K562 (cell line): ENCODE measurements around the gene SAMD11. TPM values are rescaled to one million over a fixed set of nuclear protein-coding genes. Genes with fewer than 3 reads are reported as not detected.

Experiments used
- AFF4 ChIP-seq: sonication (generic); formaldehyde crosslinking; IDR thresholded peaks from 2 replicates; pipeline ENCODE4 v1.8.0; 2023; ENCODE audit warnings: mild to moderate bottlenecking, missing genetic modification reagents
- ATF4 ChIP-seq: fragments of 450-650 bp; formaldehyde crosslinking; IDR thresholded peaks from 2 replicates; pipeline ENCODE4 v1.4.0; 2022; ENCODE audit warnings: mild to moderate bottlenecking, moderate library complexity
- BCL6 ChIP-seq: fragments of 250-450 bp; sonication (Bioruptor Pico); IDR thresholded peaks from 2 replicates; pipeline ENCODE4 v1.4.0; 2020
- FOXM1 ChIP-seq, 2 experiments: fragments of 450-650 bp in 1 of 2; sonication (generic) in 1 of 2; formaldehyde crosslinking in 1 of 2; IDR thresholded peaks; 2 replicates each; pipeline versions ENCODE4 v1.6.1 to v1.9.0; 2017 to 2022; ENCODE audit warnings: low read depth in 2 of 2, mild to moderate bottlenecking in 2 of 2, missing genetic modification reagents in 1 of 2, moderate library complexity in 1 of 2
- HDAC8 ChIP-seq: fragments of 450-650 bp; IDR thresholded peaks from 2 replicates; pipeline ENCODE4 v1.6.1; 2016; ENCODE audit warnings: mild to moderate bottlenecking, missing genetic modification characterization, moderate library complexity, missing compliant biosample characterization
- HES1 ChIP-seq: fragments of 450-650 bp; IDR thresholded peaks from 2 replicates; pipeline ENCODE4 v1.6.1; 2016; ENCODE audit warnings: low read depth, mild to moderate bottlenecking, moderate library complexity
- LCOR ChIP-seq: sonication (generic); formaldehyde crosslinking; IDR thresholded peaks from 2 replicates; pipeline ENCODE4 v1.8.0; 2022; ENCODE audit warnings: mild to moderate bottlenecking, missing genetic modification reagents
- NBN ChIP-seq: fragments of 450-650 bp; IDR thresholded peaks from 2 replicates; pipeline ENCODE4 v1.6.1; 2016; ENCODE audit warnings: low read depth, mild to moderate bottlenecking
- NR0B1 ChIP-seq: fragments of 450-650 bp; IDR thresholded peaks from one replicate; pipeline ENCODE4 v1.6.1; 2018; ENCODE audit warnings: mild to moderate bottlenecking, moderate library complexity; ENCODE audit not compliant: partially characterized antibody
- RBBP5 ChIP-seq: fragments of 200-600 bp; sonication (generic); IDR thresholded peaks from 2 replicates; pipeline ENCODE4 v1.6.1; 2012; ENCODE audit warnings: borderline replicate concordance, mild to moderate bottlenecking, low read length, control low read depth, inconsistent platforms; ENCODE audit not compliant: insufficient read depth, poor library complexity, severe bottlenecking
- RBM25 ChIP-seq: fragments of 200-400 bp; formaldehyde crosslinking; IDR thresholded peaks from 2 replicates; pipeline ENCODE4 v1.6.1; 2018; ENCODE audit warnings: low read length, low read depth, moderate library complexity; ENCODE audit not compliant: severe bottlenecking
- ZBED1 ChIP-seq: IDR thresholded peaks from 2 replicates; pipeline ENCODE4 v1.6.1; 2014
- ZC3H4 ChIP-seq: sonication (generic); formaldehyde crosslinking; IDR thresholded peaks from 2 replicates; pipeline ENCODE4 v1.9.0; 2021; ENCODE audit warnings: missing genetic modification reagents, borderline replicate concordance
- ZFP1 ChIP-seq: fragments of 450-650 bp; formaldehyde crosslinking; IDR thresholded peaks from 2 replicates; pipeline ENCODE4 v1.4.0; 2020; ENCODE audit warnings: mild to moderate bottlenecking, mixed read lengths
- ZKSCAN3 ChIP-seq: fragments of 250-450 bp; sonication (Bioruptor Pico); IDR thresholded peaks from 2 replicates; pipeline ENCODE4 v1.4.0; 2020
- ZNF140 ChIP-seq: fragments of 250-450 bp; sonication (Bioruptor Pico); IDR thresholded peaks from 2 replicates; pipeline ENCODE4 v1.8.0; 2021; ENCODE audit warnings: moderate library complexity, mild to moderate bottlenecking, inconsistent platforms
- ZNF282 ChIP-seq: sonication (generic); formaldehyde crosslinking; IDR thresholded peaks from 2 replicates; pipeline ENCODE4 v1.8.1; 2023; ENCODE audit warnings: missing genetic modification reagents
- ZNF395 ChIP-seq: fragments of 200-800 bp; sonication (Bioruptor generic); IDR thresholded peaks from 2 replicates; pipeline ENCODE4 v1.6.1; 2017; ENCODE audit warnings: missing genetic modification characterization, missing compliant biosample characterization
- ZNF644 ChIP-seq: fragments of 200-800 bp; sonication (Bioruptor generic); IDR thresholded peaks from 2 replicates; pipeline ENCODE4 v1.6.1; 2016; ENCODE audit warnings: low read depth, missing genetic modification characterization, missing compliant biosample characterization
- polyA plus RNA-seq, 8 experiments: library from polyadenylated mRNA; depleted of rRNA in 4 of 8; stranded (reverse) in 5 of 8; unstranded in 3 of 8; fragments of >200 nt; fragmentation: Nextera tagmentation in 2 of 8; fragmentation: Illumina TruSeq in 1 of 8; extraction: Ambion mirVana in 2 of 8; extraction: Trizol in 1 of 8; gene quantifications; 2 replicates each; pipeline versions ENCODE4 v1.2.1 to v1.2.3, GENCODE V29; 2011 to 2014; ENCODE audit warnings: inconsistent platforms in 1 of 8, missing spikeins in 1 of 8
- total RNA-seq, 7 experiments: library from RNA; depleted of rRNA in 6 of 7; stranded (reverse); fragments of >200 nt in 6 of 7; fragmentation: Illumina TruSeq in 2 of 7; extraction: Trizol in 2 of 7; gene quantifications; 2 replicates each; pipeline versions ENCODE4 v1.2.1 to v1.2.3, GENCODE V29; 2011 to 2021; ENCODE audit warnings: low replicate concordance in 1 of 7

Gene SAMD11
- total and polyA plus RNA-seq, 9 of the 15 experiments (the other 6 are each of a cell fraction or from before 2014, with no cell fraction given), result 0.07 to 0.82 (median 0.11) TPM; not detected in 2

- no peak for TF ChIP-seq HES1
- no peak for TF ChIP-seq ATF4 (CRISPR knock-in tag)
- TF ChIP-seq ZNF395 (CRISPR knock-in tag), result no peak
- 0 out of 2 replicates have a peak, but pooled peaks have one; percentile 17 for TF ChIP-seq LCOR (CRISPR knock-in tag)
- no peak for TF ChIP-seq RBM25
- no peak for TF ChIP-seq NR0B1
- no peak for TF ChIP-seq AFF4 (CRISPR knock-in tag)
- TF ChIP-seq HDAC8, result no peak
- TF ChIP-seq ZNF282 (CRISPR knock-in tag), result no peak
- TF ChIP-seq ZBED1, result no peak
- no peak for TF ChIP-seq ZKSCAN3
- no peak for TF ChIP-seq ZC3H4 (CRISPR knock-in tag)
- no peak for TF ChIP-seq FOXM1 (IDR thresholded peaks at IDR 0.05; ENCODE audit: low read depth)
- TF ChIP-seq FOXM1 (CRISPR knock-in tag; IDR thresholded peaks at IDR 0.05; ENCODE audit: low read depth), result 0 out of 2 replicates have a peak, but pooled peaks have one; percentile 41
- no peak for TF ChIP-seq ZNF140 (CRISPR knock-in tag)
- TF ChIP-seq ZNF644, result no peak
- no peak for TF ChIP-seq BCL6 (CRISPR knock-in tag)
- no peak for TF ChIP-seq NBN
- peak; percentile 58 for TF ChIP-seq RBBP5
- TF ChIP-seq ZFP1 (CRISPR knock-in tag), result no peak
Measured at GRCh38 chr1:966704-967300, 43.1 kb downstream of the SAMD11 start (continued).
